GM18511 (cell line): Measurements from ENCODE around the gene TAF1D.
"Not testable (repeated sequence)": the region's sequence is repeated elsewhere in the genome, so short reads cannot be mapped to it uniquely, and the experiment has no call there.

Experiments used
- ATAC-seq: cut with Tn5 transposase; IDR thresholded peaks from one replicate; pipeline ENCODE4 v1.9.1; 2021; ENCODE audit warnings: mild to moderate bottlenecking, moderate library complexity; ENCODE audit not compliant: unreplicated experiment

The TAF1D gene

DNA sequence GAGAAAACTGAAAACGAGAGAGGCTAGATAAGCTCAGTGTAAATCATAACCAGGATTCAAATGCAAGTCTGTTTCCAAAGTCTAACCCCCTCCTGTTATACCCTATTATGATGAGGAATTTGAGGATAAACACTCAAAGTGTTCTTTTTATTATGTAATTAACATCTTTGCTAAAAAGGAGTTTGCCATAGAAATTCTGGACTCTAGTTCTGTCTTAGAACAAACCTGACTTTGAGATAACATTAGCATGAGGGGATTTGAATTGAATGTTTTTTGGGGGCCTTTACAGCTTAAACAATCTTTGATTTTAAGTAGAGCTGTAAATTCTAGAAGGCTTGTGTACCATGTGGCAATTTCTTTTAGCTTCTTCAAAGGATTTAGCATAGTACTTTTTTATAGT is 9.7 kb upstream of the TAF1D start:
- ATAC-seq: no peak

DNA sequence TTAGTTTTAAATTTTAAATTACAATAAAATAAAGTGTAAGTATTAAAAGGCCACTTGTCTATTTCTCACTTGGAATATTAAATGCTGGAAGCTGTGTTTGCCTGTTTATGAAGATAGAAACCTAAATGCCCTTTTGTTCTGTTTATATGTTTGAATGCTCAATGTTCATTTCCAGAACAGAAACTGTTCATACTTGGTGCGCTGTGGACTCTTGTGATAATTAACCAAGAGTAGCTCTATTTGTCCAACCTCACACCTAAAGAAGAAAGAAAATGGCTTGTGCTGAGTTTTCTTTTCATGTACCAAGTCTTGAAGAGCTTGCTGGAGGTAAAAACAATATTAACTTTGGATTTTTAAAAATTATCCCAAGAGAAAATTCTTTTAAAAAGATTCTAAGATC is 5.8 kb upstream of the TAF1D start:
- peak; percentile 94 for ATAC-seq

DNA sequence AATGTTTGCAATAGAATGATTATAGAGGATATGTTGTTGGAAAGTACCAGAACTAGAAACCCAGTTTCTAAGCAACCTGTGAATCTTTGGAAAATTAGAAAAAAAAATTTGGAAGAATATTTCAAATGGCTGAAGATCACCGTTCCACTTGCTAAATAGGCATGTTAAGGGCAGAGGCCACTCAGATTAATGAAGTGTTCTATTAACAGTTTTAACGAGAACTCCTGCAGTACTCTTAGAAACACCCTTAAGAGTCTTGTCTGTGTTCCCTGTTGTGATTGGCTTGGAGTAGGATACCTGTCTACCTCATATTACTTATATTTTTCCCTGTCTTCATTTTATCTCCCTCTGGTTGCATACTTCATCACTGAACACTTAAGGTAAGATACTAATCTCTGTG is 4.8 kb upstream of the TAF1D start:
- no peak for ATAC-seq

DNA sequence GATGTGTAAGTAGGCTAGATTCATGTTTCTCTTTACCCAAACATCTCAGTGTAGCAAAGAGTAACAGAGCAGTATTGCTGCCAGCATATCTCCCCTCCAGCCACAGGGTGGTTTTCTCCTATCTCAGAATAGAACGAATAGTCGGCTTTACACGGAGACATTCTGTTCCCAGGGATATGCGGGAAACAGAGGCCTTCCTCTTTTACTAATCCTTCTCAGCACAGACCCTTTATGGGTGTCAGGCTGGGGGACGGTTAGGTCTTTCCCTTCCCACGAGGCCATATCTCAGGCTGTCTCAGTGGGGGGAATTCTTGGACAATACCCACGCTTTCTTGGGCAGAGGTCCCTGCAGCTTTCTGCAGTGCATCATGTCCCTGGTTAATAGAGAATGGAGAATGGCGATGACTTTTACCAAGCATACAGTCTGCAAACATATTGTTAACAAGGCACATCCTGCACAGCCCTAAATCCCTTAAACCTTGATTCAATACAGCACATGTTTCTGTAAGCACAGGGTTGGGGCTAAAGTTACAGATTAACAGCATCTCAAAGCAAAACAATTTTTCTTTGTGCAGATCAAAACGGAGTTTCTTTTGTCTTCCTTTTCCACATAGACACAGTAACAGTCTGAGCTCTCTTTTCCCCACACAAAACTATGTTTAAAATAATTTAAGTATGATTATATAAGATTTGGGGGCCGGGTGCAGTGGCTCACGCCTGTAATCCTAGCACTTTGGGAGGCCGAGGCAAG is 3.9 kb upstream of the TAF1D start:
- ATAC-seq: not testable (repeated sequence)

DNA sequence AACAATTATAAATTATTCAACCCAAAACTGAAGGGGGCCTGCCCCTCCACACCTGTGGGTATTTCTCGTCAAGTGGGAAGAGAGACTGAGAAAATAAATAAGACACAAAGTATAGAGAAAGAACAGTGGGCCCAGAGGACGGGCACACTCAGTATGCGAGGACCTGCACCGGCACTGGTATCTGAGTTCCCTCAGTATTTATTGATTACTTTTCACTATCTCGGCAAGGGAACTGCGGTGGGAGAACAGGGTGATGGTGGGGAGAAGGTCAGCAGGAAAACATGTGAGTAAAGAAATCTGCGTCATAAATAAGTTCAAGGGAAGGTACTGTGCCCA is 3.3 kb upstream of the TAF1D start:
- no peak for ATAC-seq

DNA sequence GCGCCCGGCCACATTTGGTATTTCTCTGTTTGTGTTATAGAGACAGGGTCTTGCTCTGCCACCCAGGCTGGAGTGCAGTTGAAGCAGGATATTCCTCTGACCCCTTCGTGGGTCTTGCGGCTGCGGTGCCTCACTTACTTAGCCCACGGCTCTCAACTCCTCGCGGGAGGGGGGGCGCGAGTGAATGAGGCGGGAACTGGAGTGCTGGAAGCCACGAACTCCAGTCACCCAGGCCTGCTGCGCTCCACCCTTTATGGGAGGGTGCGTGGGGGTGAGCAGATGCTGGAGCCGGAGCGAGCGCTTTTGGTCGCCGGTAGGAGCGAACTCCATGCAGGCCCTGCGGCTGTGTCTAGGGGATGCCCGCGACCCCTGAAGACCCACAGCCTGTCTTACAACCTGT is 2.0 kb upstream of the TAF1D start:
- no peak for ATAC-seq

DNA sequence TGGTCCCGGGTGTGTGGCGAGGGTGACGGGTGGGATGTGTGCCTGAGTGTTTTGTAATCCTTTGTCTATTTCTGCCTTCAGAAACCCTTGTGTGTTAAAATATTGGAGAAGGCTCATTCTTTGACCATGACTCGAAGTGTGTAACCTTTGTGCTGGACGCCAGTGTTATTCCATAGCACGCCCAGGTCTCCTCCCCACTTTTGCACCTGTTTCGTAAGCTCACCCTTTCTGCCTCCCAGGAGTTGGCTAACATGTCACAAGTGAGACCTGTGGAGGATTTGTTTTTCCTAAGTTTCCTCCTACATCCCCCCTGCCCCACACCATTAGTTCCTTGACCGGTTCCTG is 559 bp upstream of the TAF1D start:
- peak; percentile 20 for ATAC-seq

DNA sequence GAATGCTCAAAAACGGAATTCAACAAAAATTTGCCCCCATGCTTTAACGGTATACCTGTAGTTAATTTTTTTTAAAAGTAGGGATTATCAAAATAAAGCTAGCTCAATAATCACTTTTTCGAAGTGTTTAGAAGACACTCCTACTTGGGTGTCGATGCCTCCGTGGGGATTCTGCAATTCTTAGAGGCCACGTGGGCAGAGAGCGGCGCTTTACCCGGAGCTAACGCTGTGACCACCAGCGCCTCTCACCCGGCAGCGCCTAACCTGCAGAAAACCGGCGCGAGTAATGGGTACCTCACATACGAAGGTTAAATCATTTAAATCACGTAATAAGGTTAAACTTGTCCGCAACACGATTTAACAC is 583 bp downstream of the TAF1D start:
- peak; percentile 49 for ATAC-seq

DNA sequence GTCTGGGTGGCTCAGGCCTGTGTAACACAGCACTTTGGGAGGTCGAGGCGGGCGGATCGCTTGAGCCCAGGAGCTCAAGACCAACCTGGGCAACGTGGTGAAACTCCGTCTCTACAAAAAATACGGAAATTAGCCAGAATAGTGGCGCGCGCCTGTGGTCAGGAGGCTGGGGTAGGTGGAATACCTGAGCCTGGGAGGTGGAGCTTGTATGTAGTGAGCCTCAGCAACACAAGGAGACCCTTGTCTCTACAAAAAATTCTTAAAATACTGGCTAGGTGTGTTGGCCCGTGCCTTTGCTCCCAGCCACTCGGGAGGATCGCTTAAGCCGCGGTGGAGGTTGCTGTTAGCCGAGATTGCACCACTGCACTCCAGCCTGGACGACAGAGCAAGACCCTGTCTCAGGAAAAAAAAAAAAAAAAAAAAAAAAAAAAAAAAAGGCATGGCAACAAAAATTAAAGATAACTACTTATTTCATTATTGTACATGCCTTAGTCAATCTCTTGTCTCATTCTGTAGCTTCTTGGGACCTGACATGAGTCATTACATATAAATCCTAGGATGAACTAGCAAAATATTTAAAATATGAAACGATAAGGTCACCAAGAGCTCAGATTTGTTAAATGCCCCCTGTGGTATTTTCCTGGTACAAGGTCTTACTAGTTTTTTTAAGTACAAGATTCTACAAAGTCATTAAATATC is 1.1 kb downstream of the TAF1D start:
- peak; percentile 12 for ATAC-seq

DNA sequence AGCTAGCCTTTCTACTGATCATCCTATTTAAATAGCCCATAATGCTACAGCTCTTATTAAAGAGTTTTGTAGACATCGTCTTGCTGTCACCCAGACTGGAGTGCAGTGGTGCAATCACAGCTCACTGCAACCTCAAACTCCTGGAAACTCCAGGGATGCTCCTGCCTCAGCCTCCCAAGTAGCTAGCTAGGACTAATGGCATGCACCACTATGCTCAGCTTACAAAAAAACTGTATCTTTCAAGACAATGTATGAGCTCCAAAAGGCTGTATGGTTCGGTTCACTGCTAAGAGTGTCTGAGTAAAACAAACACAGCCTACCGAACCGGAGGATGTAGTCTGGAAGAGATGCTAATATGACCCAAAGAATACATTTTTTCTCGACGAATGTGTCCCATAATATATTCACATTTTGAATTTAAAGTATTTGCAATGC is 2.6 kb downstream of the TAF1D start:
- no peak for ATAC-seq

DNA sequence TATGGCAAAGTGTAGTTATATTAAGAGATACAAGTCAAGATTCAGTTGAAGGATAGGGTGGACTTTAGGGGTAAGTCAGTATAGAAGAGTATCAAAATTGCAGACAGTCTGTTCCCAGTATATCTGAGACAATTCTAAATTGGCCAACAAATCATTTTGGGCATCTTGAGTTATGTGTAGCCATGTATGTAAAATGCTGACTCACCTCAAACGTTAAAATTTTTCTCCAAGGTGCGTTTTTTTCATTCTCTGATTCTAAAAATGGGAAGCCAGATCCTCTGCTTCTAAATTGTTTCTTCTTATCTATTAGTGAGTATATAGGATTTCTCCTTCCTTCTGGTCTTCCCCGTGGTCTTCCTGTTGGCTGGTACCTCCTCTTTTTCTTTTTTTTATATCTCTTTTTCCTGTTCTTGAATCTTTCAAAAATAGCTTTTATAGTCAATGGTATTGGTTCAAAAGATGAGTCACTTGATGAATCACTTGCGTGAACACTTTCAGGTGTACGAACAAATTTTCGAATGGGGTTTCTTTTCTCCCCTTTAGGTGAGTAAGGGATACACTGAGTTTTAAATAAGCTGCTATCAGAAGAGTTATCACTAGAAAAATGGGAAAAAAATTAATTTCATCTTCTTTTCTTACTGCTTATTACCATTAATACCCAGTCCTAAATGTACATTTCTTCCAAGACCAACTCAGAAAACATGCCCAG is 3.2 kb downstream of the TAF1D start:
- ATAC-seq: no peak

DNA sequence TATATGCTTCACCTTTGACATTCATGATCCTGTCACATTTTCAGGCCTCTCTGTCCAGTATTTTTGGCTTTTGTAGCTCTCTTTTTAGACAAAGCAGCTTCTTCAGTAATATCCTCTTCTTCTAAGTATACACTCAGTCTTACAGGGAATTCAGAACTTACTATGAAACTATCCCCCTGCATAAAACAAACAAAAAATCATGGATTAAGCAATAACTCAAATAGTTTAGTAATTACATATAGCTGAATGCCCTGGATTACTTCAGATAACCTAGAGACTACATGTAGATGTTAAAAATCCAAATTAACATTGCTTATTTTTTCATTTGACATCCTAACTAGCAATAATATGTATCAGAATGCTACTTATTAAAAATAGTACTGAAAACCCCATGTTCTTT is 5.2 kb downstream of the TAF1D start:
- no peak for ATAC-seq

DNA sequence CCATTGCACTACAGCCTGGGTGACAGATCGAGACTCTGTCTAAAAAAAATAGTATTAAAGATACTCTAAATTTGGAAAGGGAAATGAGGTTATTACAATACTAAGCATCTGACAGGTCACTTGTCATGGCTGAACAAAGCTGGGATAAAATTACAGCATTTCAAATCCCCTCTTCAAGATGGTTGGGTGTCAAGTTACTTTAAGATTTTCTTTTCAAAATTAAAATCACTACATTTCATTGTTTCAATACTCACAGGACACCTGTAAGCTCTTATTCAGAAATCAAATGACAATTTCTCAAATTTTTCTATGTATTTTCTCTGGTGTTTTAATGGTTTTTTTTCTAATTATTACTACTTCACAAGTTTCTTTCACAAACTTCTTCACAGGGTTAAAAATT is 5.7 kb downstream of the TAF1D start:
- ATAC-seq: no peak

DNA sequence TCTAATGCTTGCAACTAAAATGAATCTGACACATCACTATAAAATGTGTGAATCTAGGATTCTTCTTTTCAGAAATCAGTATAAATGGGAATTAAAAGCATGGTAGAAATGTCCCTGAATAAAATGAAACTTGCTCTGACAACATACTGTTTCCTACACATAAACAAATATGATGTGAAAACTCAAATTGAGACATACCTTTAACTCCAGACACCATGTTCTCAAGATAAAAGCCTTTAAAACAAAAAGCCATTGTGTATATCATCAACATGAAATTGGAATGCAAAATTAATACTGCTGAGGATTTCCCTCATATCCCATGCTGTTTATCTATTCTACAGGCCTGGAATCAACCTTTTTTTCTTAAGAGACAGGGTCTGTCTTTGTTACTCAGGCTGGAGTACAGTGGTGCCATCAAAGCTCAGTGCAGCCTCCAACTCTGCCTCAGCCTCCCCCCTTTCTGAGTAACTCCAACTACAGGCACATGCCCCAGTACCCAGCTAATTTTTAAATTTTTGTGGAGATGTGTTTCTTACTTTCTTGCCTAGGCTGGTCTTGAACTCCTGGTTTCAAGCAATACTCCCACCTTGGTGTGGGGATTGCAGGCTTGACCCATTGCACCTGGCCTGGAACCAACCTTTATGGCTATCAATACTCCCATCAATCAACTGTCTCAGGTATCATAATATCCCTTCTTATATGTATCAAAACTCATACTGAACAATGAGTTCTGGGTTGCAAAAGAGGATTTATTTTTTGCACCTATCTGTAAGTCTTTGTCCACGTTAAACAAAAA is 6.7 kb downstream of the TAF1D start:
- no peak for ATAC-seq

DNA sequence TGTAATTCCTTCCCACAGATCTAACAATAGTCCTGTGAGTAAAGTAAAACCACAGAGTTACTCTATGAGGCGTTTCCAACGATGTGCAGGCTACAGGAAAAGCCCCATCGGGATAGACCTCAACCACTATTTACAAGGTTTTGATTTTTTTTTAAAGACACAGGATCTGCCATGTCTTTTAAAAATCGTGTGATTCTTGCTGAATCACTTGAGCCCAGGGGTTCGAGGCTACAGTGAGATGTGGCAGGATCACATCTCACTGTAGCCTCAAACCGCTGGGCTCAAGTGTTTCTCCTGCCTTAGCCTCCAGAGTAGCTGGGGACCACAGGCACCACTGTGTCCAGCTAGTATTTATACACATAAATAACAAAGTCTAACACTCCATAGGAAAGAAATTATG is 7.8 kb downstream of the TAF1D start:
- ATAC-seq: no peak

DNA sequence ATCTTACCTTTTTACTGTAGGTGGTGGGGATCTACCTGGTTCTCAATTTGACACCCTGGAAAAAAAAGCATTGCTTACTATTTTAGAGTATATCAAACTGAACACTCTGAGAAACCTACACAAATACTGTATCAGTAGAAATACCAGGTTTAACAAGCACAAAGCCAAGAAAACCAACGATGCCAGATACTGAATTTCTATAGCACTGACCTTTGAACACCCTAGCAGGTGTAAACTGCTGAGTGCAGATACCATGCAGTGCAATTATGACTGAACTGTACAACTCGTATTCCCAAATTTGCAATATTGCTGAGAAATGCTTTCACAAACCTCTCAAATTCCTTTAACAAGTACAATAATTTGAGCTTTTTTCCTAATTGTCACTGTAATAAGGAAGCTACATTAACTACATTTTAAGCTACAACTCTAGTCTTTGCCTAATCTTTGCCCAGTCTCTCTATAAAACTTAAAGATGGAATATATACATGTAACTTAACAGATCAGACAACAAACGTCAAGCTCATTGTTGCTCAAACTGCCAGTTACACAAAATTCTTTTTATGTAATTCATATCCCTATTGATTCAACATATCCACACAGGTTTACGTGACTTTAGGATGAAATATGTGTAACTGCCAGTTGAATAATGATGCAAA is 8.9 kb downstream of the TAF1D start:
- no peak for ATAC-seq

DNA sequence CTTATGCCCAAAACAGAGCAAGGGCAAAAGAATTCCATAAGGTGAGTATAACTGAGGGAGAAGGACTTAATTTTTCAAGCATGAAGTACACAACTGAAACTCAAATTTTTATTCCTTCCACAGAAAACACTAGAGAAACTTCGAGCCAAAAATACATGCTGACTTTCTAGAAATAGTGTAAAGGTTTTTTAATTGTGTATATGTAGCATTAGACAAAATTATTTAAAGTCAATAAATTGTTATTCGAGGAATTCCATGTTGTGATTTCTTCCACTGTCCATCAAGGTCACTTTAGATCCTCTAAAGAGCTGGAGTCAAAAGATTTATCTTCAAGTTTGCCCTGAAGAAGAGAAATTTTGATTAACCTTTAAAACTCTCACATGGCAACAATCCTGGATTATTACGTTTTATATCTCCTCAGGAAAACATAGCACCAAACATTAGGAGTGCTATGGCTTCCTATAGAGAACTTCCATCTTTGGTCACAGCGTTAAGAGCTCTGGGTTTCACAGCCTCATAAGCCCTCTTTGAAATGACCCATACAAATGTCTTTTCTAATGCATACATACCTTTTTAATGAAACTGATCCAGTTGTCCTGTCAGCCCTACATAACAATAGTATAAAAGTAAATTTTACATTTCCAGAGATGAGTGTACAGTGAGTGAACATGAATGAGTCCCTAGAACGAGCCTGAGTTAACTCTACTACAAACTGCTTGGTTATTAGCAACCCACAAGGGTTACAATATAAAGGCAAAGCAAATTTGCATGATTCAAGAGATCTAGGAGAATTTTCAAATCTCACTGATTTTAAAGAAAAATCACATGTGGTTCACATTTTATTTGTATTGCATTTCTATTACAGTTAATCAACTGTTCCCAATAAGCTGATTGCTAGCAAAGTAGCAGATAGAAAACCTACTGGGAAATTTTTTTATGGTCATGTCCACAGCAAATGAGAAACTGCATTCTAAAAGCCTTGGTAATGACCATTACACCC is 10.9 kb downstream of the TAF1D start:
- no peak for ATAC-seq

DNA sequence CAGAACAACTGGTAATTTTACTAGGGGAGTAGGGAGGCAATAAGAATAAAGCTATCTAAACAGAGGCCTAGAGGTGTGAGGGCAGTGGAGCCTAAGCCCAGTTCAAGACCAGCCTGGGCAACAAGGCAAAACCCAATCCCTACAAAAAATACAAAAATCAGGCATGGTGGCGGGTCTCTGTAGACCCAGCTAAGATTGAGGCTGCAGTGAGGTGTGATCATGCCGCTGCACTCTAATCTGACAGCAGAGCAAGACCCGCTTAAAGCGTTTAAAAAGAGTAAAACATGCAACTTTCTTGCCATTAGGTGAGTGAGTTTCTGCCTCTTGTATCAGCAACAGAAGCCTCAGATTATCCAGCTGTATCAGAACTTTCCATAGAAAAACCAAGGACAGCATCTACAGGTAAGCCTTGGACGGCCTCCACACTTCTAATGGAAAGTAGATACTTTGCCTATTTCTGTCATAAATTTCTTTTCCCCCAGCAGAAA is 12.1 kb downstream of the TAF1D start:
- ATAC-seq: no peak

DNA sequence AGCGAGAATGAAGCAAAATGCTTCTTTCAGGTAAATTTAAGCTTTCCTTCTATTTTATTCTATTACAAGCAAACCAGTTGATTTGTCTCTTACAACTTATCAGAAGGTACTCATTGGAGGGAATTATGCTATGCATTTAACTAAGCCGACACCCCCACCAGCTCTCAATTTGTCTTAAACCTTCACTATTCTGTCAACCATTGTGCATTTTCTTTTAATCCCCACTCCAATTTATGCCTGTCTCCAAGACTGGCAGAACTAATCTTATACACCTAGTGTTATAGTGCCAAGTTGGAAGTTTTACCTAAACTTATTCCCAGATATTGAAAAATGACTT is 12.5 kb downstream of the TAF1D start:
- no peak for ATAC-seq
